AG09309 (cell line): ENCODE results near the gene EHD1.

ENCODE experiments used
- DNase-seq: peaks from one replicate; pipeline ENCODE4 v3.0.0-alpha.2; 2010; ENCODE audit warnings: low read depth
- H3K4me3 ChIP-seq: 2 replicates; pipeline ENCODE4 v1.5.1; 2011; ENCODE audit warnings: mild to moderate bottlenecking, low read depth, low read length, moderate library complexity; ENCODE audit not compliant: control insufficient read depth
- TF ChIP-seq, protein P1 (sequence below): IDR thresholded peaks from 2 replicates; pipeline ENCODE4 v1.5.1; 2011; ENCODE audit warnings: mild to moderate bottlenecking, low read depth, low read length, inconsistent platforms; ENCODE audit not compliant: insufficient read depth, control insufficient read depth; ENCODE audit errors: missing control alignments

EHD1 gene

DNA sequence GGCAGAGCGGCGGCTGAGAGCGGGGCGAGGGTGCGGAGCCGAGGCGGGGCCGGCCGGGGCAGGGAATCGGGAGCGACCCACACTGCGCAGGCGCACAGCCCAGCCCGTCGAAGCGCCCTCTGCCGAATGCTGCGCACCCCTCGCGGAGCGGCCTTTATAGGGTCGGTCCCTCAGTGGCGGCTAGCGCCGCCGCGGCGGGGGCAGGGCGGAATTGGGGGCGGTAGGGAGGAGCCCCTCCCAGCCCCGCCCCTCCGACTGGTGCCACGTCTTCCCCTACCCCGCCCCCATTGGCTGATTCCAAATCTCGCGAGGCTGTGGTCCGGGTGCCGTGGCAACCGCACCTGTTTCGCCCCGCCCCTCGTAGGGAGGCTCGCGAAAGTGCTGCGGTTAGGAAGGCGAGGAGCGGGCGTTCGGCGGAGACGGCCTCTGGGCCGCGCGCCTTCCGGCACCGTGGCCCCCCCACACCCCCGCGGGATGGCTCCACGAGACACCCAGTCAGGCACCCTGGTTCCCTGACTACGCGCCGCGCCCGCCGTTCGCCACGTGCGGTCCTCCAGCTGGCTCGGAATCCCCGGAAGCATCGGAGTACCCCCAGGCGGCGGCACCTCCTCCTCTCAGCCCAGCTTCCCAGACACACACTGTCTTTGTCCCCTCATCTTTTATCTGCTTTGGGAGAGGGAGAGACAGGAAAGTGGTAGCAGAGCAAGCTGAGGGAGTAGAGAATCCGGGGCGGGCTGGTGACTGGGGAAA is at the start of gene EHD1:
TSS of gene EHD1 (minus strand) at position 128 of the 750 bp plus-strand sequence. CDS start 157 bp downstream, outside the sequence.
- TF ChIP-seq, protein P1, sequence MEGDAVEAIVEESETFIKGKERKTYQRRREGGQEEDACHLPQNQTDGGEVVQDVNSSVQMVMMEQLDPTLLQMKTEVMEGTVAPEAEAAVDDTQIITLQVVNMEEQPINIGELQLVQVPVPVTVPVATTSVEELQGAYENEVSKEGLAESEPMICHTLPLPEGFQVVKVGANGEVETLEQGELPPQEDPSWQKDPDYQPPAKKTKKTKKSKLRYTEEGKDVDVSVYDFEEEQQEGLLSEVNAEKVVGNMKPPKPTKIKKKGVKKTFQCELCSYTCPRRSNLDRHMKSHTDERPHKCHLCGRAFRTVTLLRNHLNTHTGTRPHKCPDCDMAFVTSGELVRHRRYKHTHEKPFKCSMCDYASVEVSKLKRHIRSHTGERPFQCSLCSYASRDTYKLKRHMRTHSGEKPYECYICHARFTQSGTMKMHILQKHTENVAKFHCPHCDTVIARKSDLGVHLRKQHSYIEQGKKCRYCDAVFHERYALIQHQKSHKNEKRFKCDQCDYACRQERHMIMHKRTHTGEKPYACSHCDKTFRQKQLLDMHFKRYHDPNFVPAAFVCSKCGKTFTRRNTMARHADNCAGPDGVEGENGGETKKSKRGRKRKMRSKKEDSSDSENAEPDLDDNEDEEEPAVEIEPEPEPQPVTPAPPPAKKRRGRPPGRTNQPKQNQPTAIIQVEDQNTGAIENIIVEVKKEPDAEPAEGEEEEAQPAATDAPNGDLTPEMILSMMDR = peak; percentile 56
- peak; percentile 83 for DNase-seq
- peak within 1 kb of the TSS; percentile 78 for H3K4me3 ChIP-seq

DNA sequence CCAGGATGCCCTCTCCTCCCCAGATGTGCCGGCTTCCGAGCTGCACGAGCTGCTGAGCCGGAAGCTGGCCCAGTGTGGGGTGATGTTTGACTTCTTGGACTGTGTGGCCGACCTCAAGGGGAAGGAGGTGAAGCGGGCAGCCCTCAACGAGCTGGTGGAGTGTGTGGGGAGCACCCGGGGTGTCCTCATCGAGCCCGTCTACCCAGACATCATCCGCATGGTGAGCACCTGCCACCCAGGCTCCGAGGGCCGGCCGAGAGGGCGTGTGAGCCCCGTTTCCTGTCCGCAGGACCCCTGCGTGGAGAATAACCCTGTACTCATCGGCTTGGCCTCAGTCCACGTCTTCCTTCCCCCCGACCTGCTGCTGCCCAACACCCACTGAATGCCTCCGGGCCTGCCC is 48.3 kb upstream of the EHD1 start:
- H3K4me3 ChIP-seq = no peak overlapping the region
- TF ChIP-seq, protein P1 = no peak
- no peak for DNase-seq

DNA sequence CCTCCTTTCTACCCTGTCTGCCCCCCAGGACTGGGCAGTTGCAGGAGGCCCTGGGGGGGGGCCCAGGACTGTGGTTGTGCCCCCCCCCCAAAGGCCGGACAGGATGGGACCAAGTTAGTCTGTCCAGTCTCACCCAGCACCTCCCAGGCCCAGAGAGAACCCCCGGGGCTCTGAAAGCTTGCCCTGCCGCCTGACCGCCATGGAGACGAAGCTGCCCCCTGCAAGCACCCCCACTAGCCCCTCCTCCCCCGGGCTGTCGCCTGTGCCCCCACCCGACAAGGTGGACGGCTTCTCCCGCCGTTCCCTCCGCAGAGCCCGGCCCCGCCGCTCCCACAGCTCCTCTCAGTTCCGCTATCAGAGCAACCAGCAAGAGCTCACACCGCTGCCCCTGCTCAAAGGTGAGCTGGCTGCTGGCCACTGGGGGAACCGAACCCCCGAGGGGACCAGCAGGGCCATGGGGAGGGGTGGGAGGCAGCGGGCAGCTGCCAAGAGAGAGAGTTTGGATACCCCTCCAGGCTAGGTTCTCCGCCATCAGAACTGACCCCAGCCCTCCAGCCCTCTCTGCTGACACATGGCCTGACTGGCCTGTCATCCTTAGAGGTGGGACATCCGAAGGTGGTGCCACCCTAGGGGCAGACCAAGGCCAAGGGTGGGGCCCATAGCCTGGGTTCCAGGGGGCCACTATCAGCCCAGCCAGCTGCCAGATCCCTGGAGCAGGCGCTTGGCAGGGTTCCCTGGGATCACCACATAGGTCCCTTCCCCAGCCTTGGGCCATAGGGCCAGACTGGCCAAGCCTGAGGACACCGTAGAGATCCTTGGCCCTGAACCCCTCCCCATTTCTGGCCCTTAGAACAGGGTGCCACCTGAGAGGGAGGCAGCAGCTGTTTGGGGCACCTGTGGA is 47.4 kb upstream of the EHD1 start:
- TF ChIP-seq, protein P1 = no peak
- peak overlapping the region; percentile 88 for H3K4me3 ChIP-seq
- no peak for DNase-seq

DNA sequence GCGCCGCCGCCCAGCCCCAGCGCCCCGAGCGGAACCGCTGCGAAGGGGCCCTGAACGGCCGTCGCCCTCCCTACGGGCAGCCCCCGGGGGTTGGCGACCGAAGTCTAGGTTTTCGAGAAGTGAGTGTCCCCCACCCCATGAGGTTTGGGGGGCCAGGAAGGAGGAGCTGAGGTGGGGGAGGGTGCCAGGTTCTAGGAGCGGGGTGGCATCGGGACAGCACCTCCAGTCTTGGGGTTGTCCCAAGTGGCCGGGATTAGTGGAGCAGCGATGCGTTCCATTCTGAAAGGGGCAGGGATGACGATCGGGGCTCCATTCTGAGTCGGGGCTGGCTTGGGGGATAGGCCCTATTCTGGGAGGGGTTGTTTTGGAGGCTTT is 46.5 kb upstream of the EHD1 start:
- TF ChIP-seq, protein P1 = no peak
- no peak for DNase-seq
- H3K4me3 ChIP-seq = peak overlapping the region; percentile 88

DNA sequence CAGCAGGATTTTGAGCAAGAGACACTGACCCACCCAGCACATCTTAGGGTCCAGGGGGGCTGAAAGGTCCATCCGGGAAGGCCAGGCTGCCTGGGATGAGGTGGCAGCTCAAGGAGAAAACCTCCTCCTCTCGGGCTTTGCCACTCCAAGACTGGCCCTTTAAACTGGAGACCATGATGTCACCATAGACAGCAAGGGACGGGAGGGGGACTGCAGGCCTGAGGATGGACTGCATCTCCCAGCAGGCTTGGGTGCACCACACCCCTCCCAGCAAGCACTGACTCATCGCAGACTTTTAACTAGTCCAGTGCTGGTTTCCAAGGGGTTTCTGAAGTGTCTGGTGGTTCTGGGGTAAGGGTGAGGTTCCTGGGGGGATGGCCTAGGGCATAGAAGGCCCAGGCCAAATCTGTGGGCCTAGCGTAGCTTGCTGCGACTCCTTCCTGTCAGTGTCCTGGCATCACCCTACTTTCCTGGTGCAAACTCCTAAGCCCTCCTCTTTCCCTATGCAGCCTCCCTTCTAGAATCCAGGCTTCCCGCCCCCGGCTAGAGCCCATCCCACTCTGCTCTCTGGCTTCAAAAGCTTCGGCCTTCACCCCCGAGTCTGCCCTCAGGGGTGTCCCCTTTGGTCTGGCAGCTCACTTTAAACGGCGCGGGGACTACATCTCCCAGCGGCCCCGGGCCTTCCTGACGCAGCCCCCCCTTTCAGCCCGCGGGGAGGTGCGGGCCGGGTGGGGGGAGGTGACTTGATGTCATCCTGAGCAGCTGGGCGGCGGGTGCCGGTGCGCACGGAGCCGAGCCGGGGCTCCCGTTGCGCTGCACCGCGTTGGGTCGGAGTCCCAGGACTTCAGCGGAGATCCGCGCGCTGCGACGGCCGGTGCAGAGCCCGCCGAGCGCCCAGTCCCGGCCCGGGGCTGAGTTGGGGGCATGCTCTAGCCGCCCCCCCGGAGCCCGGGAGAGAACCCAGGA is 45.8 kb upstream of the EHD1 start, which contains the start of gene PPP2R5B:
TSS of gene PPP2R5B (plus strand) at position 746 of the 966 bp plus-strand sequence. CDS start 1,046 bp downstream, outside the sequence.
- TF ChIP-seq, protein P1 = no peak
- peak within 1 kb of the TSS; percentile 88 for H3K4me3 ChIP-seq
- DNase-seq = peak; percentile 77
